Lower leg skin (tissue), 3 donors: ENCODE data around the gene EML6.

Experiments used
- POLR2A ChIP-seq, 2 donors: fragments of 450-650 bp; IDR thresholded peaks; one replicate each; pipeline ENCODE4 v1.6.1; 2016 to 2017; ENCODE audit warnings: antibody characterized with exemption in 2 of 2, mild to moderate bottlenecking in 1 of 2, moderate library complexity in 1 of 2
- TF ChIP-seq, protein P1 (sequence below), 3 donors: fragments of 450-650 bp; IDR thresholded peaks; one replicate each; pipeline ENCODE4 v1.5.1; 2016; ENCODE audit warnings: antibody characterized with exemption in 3 of 3, mild to moderate bottlenecking in 3 of 3, moderate library complexity in 2 of 3

- TF ChIP-seq, protein P1, sequence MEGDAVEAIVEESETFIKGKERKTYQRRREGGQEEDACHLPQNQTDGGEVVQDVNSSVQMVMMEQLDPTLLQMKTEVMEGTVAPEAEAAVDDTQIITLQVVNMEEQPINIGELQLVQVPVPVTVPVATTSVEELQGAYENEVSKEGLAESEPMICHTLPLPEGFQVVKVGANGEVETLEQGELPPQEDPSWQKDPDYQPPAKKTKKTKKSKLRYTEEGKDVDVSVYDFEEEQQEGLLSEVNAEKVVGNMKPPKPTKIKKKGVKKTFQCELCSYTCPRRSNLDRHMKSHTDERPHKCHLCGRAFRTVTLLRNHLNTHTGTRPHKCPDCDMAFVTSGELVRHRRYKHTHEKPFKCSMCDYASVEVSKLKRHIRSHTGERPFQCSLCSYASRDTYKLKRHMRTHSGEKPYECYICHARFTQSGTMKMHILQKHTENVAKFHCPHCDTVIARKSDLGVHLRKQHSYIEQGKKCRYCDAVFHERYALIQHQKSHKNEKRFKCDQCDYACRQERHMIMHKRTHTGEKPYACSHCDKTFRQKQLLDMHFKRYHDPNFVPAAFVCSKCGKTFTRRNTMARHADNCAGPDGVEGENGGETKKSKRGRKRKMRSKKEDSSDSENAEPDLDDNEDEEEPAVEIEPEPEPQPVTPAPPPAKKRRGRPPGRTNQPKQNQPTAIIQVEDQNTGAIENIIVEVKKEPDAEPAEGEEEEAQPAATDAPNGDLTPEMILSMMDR (IDR thresholded peaks at IDR 0.05): no peak
- TF ChIP-seq POLR2A (IDR thresholded peaks at IDR 0.05): no peak
These were observed 45.4 kb downstream of the EML6 start for GRCh38 chr2:54768772-54769428.
